HepG2 (cell line): Measurements from ENCODE around the gene CLDN20. TPM values are rescaled to one million over a fixed set of nuclear protein-coding genes. Genes with fewer than 3 reads are reported as not detected.

Experiments
- ATAC-seq: fragments of 200-7000 bp; cut with Tn5 transposase; 3 replicates; pipeline ENCODE4 v1.9.1; 2020; ENCODE audit warnings: mild to moderate bottlenecking, moderate library complexity
- BruUV-seq: library from RNA; stranded (reverse); fragments of 400-500 nt; replicated peaks from 2 replicates; lab custom pipeline; 2021; lab: Mats Ljungman, UMichigan
- CTCF ChIA-PET: fragments of 300-600 bp; formaldehyde crosslinking; extraction: SDS; loops from one replicate; lab custom pipeline; 2021; ENCODE audit warnings: low total read pairs, inconsistent platforms, low intra/inter-chr PET ratio; lab: Yijun Ruan, JAX
- POLR2A ChIA-PET: fragments of 350-600 bp; sonication (Branson Sonifier 250); formaldehyde crosslinking; loops from one replicate; lab custom pipeline; 2020; ENCODE audit warnings: antibody characterized with exemption, inconsistent platforms; lab: Yijun Ruan, JAX
- DNase-seq: peaks from one replicate; pipeline ENCODE4 v3.0.0-alpha.2; 2015; ENCODE audit warnings: low spot score
- FAIRE-seq: peaks from 3 replicates; lab custom pipeline; 2011; peaks lifted over from hg19 to GRCh38; lab: Jason Lieb, UNC
- H2AFZ ChIP-seq: one replicate; pipeline ENCODE4 v1.6.1; 2011; ENCODE audit warnings: low read length, inconsistent platforms
- H3K27ac ChIP-seq: fragments of 300-600 bp; 3 replicates; pipeline ENCODE4 v1.8.0; 2011; ENCODE audit warnings: mixed run types, mild to moderate bottlenecking, mixed read lengths, low read length, inconsistent platforms; ENCODE audit not compliant: insufficient read depth; ENCODE audit errors: extremely low read length
- H3K27me3 ChIP-seq, 2 experiments: fragments of 200-600 bp in 1 of 2; 2 replicates in 1 of 2; 3 replicates in 1 of 2; pipeline versions ENCODE4 v1.6.0 to v1.8.0; 2011; ENCODE audit warnings: low read length in 2 of 2, mild to moderate bottlenecking in 2 of 2, moderate library complexity in 2 of 2, inconsistent platforms in 1 of 2; ENCODE audit not compliant: insufficient read depth in 2 of 2, control insufficient read depth in 1 of 2
- H3K36me3 ChIP-seq, 2 experiments: fragments of 200-600 bp in 1 of 2; replicated peaks in 1 of 2; 2 replicates in 1 of 2; 3 replicates in 1 of 2; pipeline versions ENCODE4 v1.5.1 to v1.8.0; 2011; ENCODE audit warnings: low read length in 2 of 2, inconsistent platforms in 1 of 2; ENCODE audit not compliant: insufficient read depth in 2 of 2, control insufficient read depth in 1 of 2
- H3K4me1 ChIP-seq: 2 replicates; pipeline ENCODE4 v1.5.1; 2012; ENCODE audit warnings: low read length, inconsistent platforms; ENCODE audit not compliant: insufficient read depth
- H3K4me2 ChIP-seq: 2 replicates; pipeline ENCODE4 v1.6.0; 2011; ENCODE audit warnings: low read depth, low read length, inconsistent platforms
- H3K4me3 ChIP-seq, 3 experiments: fragments of 200-600 bp in 1 of 3; sonication (generic), shearing (Covaris generic) in 1 of 3; replicated peaks in 1 of 3; 2 replicates each; pipeline ENCODE4 v1.5.1; 2011 to 2016; ENCODE audit warnings: low read length in 3 of 3, inconsistent platforms in 2 of 3, low read depth in 2 of 3, mild to moderate bottlenecking in 2 of 3, control low read depth in 1 of 3, mixed read lengths in 1 of 3; ENCODE audit not compliant: insufficient read depth in 1 of 3
- H3K79me2 ChIP-seq: one replicate; pipeline ENCODE4 v1.6.1; 2011; ENCODE audit warnings: low read length, inconsistent platforms; ENCODE audit not compliant: insufficient read depth
- H3K9ac ChIP-seq: 2 replicates; pipeline ENCODE4 v1.6.0; 2011; ENCODE audit warnings: mild to moderate bottlenecking, low read depth, low read length, inconsistent platforms; ENCODE audit not compliant: insufficient read depth
- H3K9me3 ChIP-seq: 2 replicates; pipeline ENCODE4 v1.5.1; 2012; ENCODE audit warnings: mild to moderate bottlenecking, low read length
- H4K20me1 ChIP-seq: 2 replicates; pipeline ENCODE4 v1.6.0; 2011; ENCODE audit warnings: inconsistent platforms, mild to moderate bottlenecking, low read length, moderate library complexity; ENCODE audit not compliant: insufficient read depth
- CREBL2 ChIP-seq: sonication (generic); formaldehyde crosslinking; IDR thresholded peaks from 2 replicates; pipeline ENCODE4 v1.8.1; 2023; ENCODE audit warnings: missing genetic modification reagents, mild to moderate bottlenecking, borderline replicate concordance
- FIP1L1 ChIP-seq: fragments of 200-400 bp; formaldehyde crosslinking; IDR thresholded peaks from 2 replicates; pipeline ENCODE4 v1.6.1; 2018; ENCODE audit warnings: low read depth, mild to moderate bottlenecking, low read length, moderate library complexity, borderline replicate concordance; ENCODE audit not compliant: insufficient read depth
- GFI1 ChIP-seq: sonication (generic); formaldehyde crosslinking; IDR thresholded peaks from 2 replicates; pipeline ENCODE4 v1.5.0; 2020; ENCODE audit warnings: missing genetic modification reagents, mild to moderate bottlenecking, borderline replicate concordance
- MXD1 ChIP-seq: sonication (generic); formaldehyde crosslinking; IDR thresholded peaks from 2 replicates; pipeline ENCODE4 v1.4.0; 2020; ENCODE audit warnings: mild to moderate bottlenecking, missing genetic modification reagents
- PAXIP1 ChIP-seq: sonication (generic); formaldehyde crosslinking; conservative IDR thresholded peaks from 2 replicates; pipeline ENCODE4 v1.4.0; 2020; ENCODE audit warnings: mild to moderate bottlenecking, missing genetic modification reagents, moderate library complexity
- POLR2A ChIP-seq, 2 experiments: IDR thresholded peaks; 2 replicates each; pipeline ENCODE4 v1.6.1; 2011; ENCODE audit warnings: low read depth in 2 of 2, low read length in 2 of 2, mild to moderate bottlenecking in 1 of 2, moderate library complexity in 1 of 2; ENCODE audit not compliant: insufficient read depth in 1 of 2
- REPIN1 ChIP-seq: sonication (generic); formaldehyde crosslinking; IDR thresholded peaks from 2 replicates; pipeline ENCODE4 v1.8.0; 2022; ENCODE audit warnings: missing genetic modification reagents, low read depth, mild to moderate bottlenecking, borderline replicate concordance
- SRF ChIP-seq: IDR thresholded peaks from 2 replicates; pipeline ENCODE4 v1.6.1; 2011; ENCODE audit warnings: mild to moderate bottlenecking, low read depth, low read length, moderate library complexity
- ZNF326 ChIP-seq: sonication (generic); formaldehyde crosslinking; IDR thresholded peaks from 2 replicates; pipeline ENCODE4 v1.4.0; 2020; ENCODE audit warnings: missing genetic modification reagents, borderline replicate concordance
- ZNF772 ChIP-seq: sonication (generic); formaldehyde crosslinking; IDR thresholded peaks from 2 replicates; pipeline ENCODE4 v1.5.0; 2020; ENCODE audit warnings: mild to moderate bottlenecking, missing genetic modification reagents
- WGBS: methylation state at CpG from one replicate; pipeline ENCODE4 v1.1.6; 2017; ENCODE audit warnings: low lambda C conversion rate; 5-methylcytosine and 5-hydroxymethylcytosine counted together
- in situ Hi-C: cut with HindIII; loops from 2 replicates; pipeline ENCODE4 v1.10.0; 2017; ENCODE audit warnings: low pct_unique_long_range_greater_than_20kb; ENCODE audit not compliant: extremely low pct_ligation_motif_present
- intact Hi-C: fragments of 100-400 bp; cut with micrococcal nuclease; formaldehyde crosslinking; loops from one replicate; pipeline ENCODE4 v1.10.0; 2022; ENCODE audit not compliant: unreplicated experiment
- polyA plus RNA-seq, 8 experiments: library from polyadenylated mRNA; depleted of rRNA in 3 of 8; stranded (reverse) in 7 of 8; unstranded in 1 of 8; fragments of >200 nt; fragmentation: Illumina TruSeq in 4 of 8; extraction: Trizol in 4 of 8; gene quantifications; 2 replicates each; pipeline versions ENCODE4 v1.2.1 to v1.2.3, GENCODE V29; 2011 to 2016; ENCODE audit warnings: low read depth in 4 of 8, missing spikeins in 1 of 8, mixed read lengths in 1 of 8; ENCODE audit not compliant: insufficient read depth in 1 of 8
- total RNA-seq, 5 experiments: library from RNA; depleted of rRNA; stranded (reverse); fragments of >200 nt; fragmentation: Illumina TruSeq; extraction: Trizol; gene quantifications; 2 replicates each; pipeline ENCODE4 v1.2.3, GENCODE V29; 2016; ENCODE audit warnings: low read depth in 1 of 5
- TF ChIP-seq, protein P1 (sequence below): sonication (generic); formaldehyde crosslinking; conservative IDR thresholded peaks from 2 replicates; pipeline ENCODE4 v1.4.0; 2020; ENCODE audit warnings: missing genetic modification reagents

The CLDN20 gene
- total and polyA plus RNA-seq, 2 of the 13 experiments (the other 11 are each of a cell fraction or from before 2014, with no cell fraction given): not detected

GRCh38 chr6:155237613-155238012, 26.2 kb upstream of the CLDN20 start:
- DNase-seq (no peak), FAIRE-seq (no peak), ATAC-seq (no peak)
- Histone ChIP-seq H3K79me2 (no peaks in the 10 kb centered on the region), H3K4me3 (no peak overlapping the region), H3K9me3 (peaks cover 7% of the 10 kb centered on the region; the same call in 1 of the 2 replicates), H4K20me1 (no peaks in the 10 kb centered on the region), H3K27me3 (no peaks in the 10 kb centered on the region), H2AFZ (no peak overlapping the region), H3K36me3 (no peaks in the 10 kb centered on the region), H3K4me1 (0 out of 2 replicates have a peak, but pooled peaks cover 5% of the 10 kb centered on the region), H3K9ac (no peak overlapping the region), H3K4me2 (no peak overlapping the region), H3K27ac (no peak overlapping the region)
- BruUV-seq: no TSS peak
- TF ChIP-seq CREBL2 (CRISPR knock-in tag): no peak
- no peak for TF ChIP-seq POLR2A (IDR thresholded peaks at IDR 0.05; ENCODE audit: insufficient read depth in 1 of 2, low read depth in 2 of 2, low read length in 2 of 2)
- TF ChIP-seq REPIN1 (CRISPR knock-in tag): no peak
- no peak for TF ChIP-seq MXD1 (CRISPR knock-in tag)
- intact Hi-C loops: no loop called here
- ChIA-PET POLR2A (interaction anchor here (0.6 kb wide), 1 partner anchor 84 kb away, joined by 3 read pairs; no protein-coding TSS in a partner anchor), CTCF (no interaction called here)
- in situ Hi-C loops: no loop called here
- no CpG with 5 or more reads among the region's 1 CpG for WGBS

DNA sequence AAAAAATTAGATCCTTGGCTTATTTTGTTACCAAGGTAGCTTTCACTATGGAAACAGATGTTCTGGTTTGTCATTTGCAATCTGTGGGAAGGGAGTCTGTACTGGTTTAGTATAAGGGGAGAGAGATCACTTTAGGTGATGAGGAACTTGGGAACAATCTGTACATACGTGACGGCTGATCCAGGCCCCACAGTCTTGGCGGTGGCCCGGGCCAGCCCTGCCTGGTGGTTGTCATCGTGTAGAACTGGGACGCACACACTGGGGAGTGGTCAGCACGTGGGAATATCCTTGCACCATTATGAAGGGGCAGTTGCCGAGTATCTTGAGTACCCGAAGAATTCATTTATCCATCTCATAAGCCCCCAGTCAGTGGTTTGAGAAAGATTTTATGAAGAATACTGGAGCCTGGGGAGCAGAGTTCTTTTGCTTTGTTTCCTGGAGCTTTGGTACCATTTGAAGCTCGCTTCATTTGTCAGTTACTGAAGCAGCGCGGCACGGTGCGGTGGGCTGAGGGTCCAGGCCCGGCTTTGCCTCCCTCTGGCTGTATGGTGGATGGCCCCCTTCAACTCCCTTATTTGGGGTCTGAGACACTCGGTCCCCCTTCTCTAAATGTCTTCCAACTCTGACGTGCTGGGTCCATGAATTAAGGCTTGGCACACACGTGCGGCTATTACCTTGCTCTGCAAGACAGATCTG, 22.8 kb upstream of the CLDN20 start:
- H3K4me1 ChIP-seq: no peaks in the 10 kb centered on the region
- H3K9me3 ChIP-seq: peaks cover 7% of the 10 kb centered on the region; the same call in 1 of the 2 replicates
- FAIRE-seq (no peak), ATAC-seq (peak; percentile 21), DNase-seq (no peak)
- no peak overlapping the region for H3K4me2 ChIP-seq
- H3K9ac ChIP-seq: no peak overlapping the region
- CTCF ChIA-PET: no interaction called here
- WGBS: 85% methylated on average over 19 of the region's 19 CpGs
- H3K36me3 ChIP-seq: no peaks in the 10 kb centered on the region
- intact Hi-C loops (loop anchor here (10.0 kb wide), 1 partner anchor 316 kb away; no protein-coding TSS in a partner anchor), in situ Hi-C loops (no loop called here)
- BruUV-seq: no TSS peak
- no peaks in the 10 kb centered on the region for H3K79me2 ChIP-seq
- no peak overlapping the region for H3K4me3 ChIP-seq
- H4K20me1 ChIP-seq: no peaks in the 10 kb centered on the region
- POLR2A ChIA-PET: no interaction called here
- no peak overlapping the region for H2AFZ ChIP-seq
- no peaks in the 10 kb centered on the region for H3K27me3 ChIP-seq
- no peak overlapping the region for H3K27ac ChIP-seq
- TF ChIP-seq ZNF326 (CRISPR knock-in tag) (no peak), ZNF772 (CRISPR knock-in tag) (no peak), FIP1L1 (0 out of 2 replicates have a peak, but pooled peaks have one; percentile 40), PAXIP1 (no peak), GFI1 (CRISPR knock-in tag) (no peak), SRF (no peak)
- TF ChIP-seq, protein P1, sequence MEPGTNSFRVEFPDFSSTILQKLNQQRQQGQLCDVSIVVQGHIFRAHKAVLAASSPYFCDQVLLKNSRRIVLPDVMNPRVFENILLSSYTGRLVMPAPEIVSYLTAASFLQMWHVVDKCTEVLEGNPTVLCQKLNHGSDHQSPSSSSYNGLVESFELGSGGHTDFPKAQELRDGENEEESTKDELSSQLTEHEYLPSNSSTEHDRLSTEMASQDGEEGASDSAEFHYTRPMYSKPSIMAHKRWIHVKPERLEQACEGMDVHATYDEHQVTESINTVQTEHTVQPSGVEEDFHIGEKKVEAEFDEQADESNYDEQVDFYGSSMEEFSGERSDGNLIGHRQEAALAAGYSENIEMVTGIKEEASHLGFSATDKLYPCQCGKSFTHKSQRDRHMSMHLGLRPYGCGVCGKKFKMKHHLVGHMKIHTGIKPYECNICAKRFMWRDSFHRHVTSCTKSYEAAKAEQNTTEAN (CRISPR knock-in tag): no peak
